UCSD-AML1 (cell line): ENCODE results near the gene SNRPB.

Experiments used
- DNase-seq: peaks from one replicate; lab custom pipeline; 2025; ENCODE audit not compliant: unreplicated experiment; lab: John Stamatoyannopoulos, UW

Gene SNRPB

GRCh38 chr20:2430538-2430937 is 40.1 kb downstream of the SNRPB start:
- DNase-seq = no peak

- no peak for DNase-seq
Observed at GRCh38 chr20:2429051-2429450, 41.5 kb downstream of the SNRPB start.

DNA sequence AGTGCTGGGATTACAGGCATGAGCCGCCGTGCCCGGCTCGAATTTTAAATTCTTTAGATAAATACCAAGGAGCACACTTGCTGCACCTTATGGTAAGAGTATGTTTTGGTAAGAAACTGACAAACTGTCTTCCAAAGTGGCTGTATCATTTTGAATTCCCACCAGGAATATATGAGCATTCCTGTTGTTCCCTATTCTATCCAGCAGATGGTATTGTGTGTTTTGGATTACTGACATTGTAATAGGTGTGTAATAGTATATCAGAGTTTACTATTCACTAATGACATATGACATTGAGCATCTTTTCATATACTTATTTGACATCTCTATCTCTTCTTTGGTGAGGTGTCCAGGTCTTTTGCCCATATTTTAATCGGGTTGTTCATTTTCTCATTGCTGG is 49.3 kb downstream of the SNRPB start:
- DNase-seq = no peak

- no peak for DNase-seq
Observed at GRCh38 chr20:2420510-2420909, 50.1 kb downstream of the SNRPB start.

DNA sequence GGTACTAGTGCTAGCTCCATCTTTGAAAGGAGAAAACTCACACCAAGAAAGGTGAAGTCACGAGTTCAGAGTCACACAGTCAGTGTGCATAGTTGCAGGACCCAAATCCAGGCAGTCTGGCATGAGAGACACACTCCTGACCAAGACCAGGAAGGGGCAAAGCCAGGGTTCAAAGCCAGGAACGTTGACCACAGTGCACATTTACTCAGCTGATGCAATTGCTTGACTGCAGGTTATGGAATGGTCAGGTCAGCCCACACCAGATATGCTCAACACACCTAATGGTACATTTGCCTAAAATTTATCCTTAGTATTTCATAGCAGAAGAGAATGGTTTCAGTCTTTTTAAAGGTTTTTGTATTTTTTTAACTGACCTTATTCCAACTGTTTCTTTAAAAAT is 52.2 kb downstream of the SNRPB start:
- DNase-seq = no peak

GRCh38 chr20:2417213-2417541 is 53.4 kb downstream of the SNRPB start:
- DNase-seq = no peak

DNA sequence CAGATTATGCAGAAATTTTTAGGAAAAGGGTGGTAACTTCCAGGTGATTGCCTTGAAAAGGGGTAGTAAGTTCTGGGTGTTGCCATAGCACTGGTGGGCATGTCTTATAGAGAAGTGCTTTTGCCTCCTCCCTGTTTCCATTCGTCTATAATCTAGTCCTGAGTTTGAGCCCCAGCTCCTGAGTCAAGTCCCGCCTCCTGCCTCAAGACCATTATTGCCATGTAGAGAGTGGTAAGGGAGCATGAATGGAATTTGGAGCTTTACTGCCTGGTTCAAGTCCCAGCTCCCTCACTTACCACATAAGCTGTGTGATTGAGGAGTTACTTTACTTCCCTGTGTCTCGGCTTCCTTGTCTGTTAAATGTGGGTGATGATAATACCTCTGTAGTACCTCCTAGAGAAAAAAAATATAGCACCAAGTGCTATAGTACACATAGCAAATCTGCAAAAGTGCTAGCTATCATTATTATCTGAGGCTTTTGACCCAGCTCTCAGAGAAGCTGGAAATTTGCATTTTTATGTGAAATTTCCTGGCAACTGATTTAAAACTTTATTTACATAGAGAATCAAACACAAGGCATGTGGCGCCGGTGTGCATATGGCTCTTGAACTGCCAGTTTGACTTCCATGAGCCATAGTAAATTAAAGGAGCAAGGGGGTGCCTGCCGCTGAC is 53.9 kb downstream of the SNRPB start:
- DNase-seq = no peak
